D341Med (cell line): Measurements from ENCODE around the gene CCNI.
A peak's percentile ranks its signal among the peaks of the same experiment; 100 is the strongest.
"Not testable (repeated sequence)": the region's sequence is repeated elsewhere in the genome, so short reads cannot be mapped to it uniquely, and the experiment has no call there.

ENCODE experiments used
- DNase-seq: peaks from one replicate; pipeline ENCODE4 v3.0.0; 2012; ENCODE audit warnings: low spot score

CCNI gene

GRCh38 chr4:77075869-77076799 is at the start of gene CCNI:
Gene CCNI, minus strand, starts transcription at chr4:77075989. Its CDS starts 9,627 bp downstream, at chr4:77066362.
- DNase-seq = peak; percentile 96

- DNase-seq = no peak
Observed at GRCh38 chr4:77124576-77124975, 48.8 kb upstream of the CCNI start.

GRCh38 chr4:77123411-77123810 is 47.6 kb upstream of the CCNI start:
- DNase-seq = no peak

GRCh38 chr4:77122656-77123055 is 46.9 kb upstream of the CCNI start:
- DNase-seq = no peak

- no peak for DNase-seq
Observed at GRCh38 chr4:77121736-77122240, 46.0 kb upstream of the CCNI start.

GRCh38 chr4:77120886-77121508 is 45.2 kb upstream of the CCNI start:
- DNase-seq = no peak

GRCh38 chr4:77117721-77118120 is 41.9 kb upstream of the CCNI start:
- no peak for DNase-seq

- DNase-seq = no peak
Observed at GRCh38 chr4:77113069-77113468, 37.3 kb upstream of the CCNI start.

- no peak for DNase-seq
Observed at GRCh38 chr4:77110730-77111129, 34.9 kb upstream of the CCNI start.

GRCh38 chr4:77104791-77105540 is 29.2 kb upstream of the CCNI start:
- no peak for DNase-seq

GRCh38 chr4:77104388-77104787 is 28.6 kb upstream of the CCNI start:
- DNase-seq = no peak

- DNase-seq = no peak
Observed at GRCh38 chr4:77100234-77100633, 24.4 kb upstream of the CCNI start.

- DNase-seq = no peak
Observed at GRCh38 chr4:77097611-77098010, 21.8 kb upstream of the CCNI start.

- DNase-seq = peak; percentile 81
Observed at GRCh38 chr4:77095101-77095821, 19.5 kb upstream of the CCNI start.

- no peak for DNase-seq
Observed at GRCh38 chr4:77094496-77094895, 18.7 kb upstream of the CCNI start.

- no peak for DNase-seq
Observed at GRCh38 chr4:77093401-77093800, 17.6 kb upstream of the CCNI start.

GRCh38 chr4:77092975-77093374 is 17.2 kb upstream of the CCNI start:
- no peak for DNase-seq

GRCh38 chr4:77089866-77090265 is 14.1 kb upstream of the CCNI start:
- no peak for DNase-seq

GRCh38 chr4:77087027-77087426 is 11.2 kb upstream of the CCNI start:
- not testable (repeated sequence) for DNase-seq

- DNase-seq = no peak
Observed at GRCh38 chr4:77084019-77084639, 8.3 kb upstream of the CCNI start.

- no peak for DNase-seq
Observed at GRCh38 chr4:77082886-77083608, 7.3 kb upstream of the CCNI start.
